ENCODE data around the gene COPZ2.

COPZ2 gene

GRCh38 chr17:48001197-48001596, 36.4 kb downstream of the COPZ2 start:
- H3K27me3 ChIP-seq (replicated peaks; ENCODE audit: control insufficient read depth, insufficient read depth, low read length, poor library complexity, severe bottlenecking), result no peaks in the 10 kb centered on the region
- no peak overlapping the region for H3K27ac ChIP-seq (ENCODE audit: insufficient read depth, low read length, poor library complexity, severe bottlenecking)
- no peaks in the 10 kb centered on the region for H3K36me3 ChIP-seq (ENCODE audit: control insufficient read depth, insufficient read depth, low read length)
- no peaks in the 10 kb centered on the region for H3K4me1 ChIP-seq (ENCODE audit: control insufficient read depth, insufficient read depth, low read length, poor library complexity, severe bottlenecking)
- no peaks in the 10 kb centered on the region for H3K9me3 ChIP-seq (ENCODE audit: control insufficient read depth, low read length)
- no peak for DNase-seq
- no peak overlapping the region for H3K4me3 ChIP-seq (ENCODE audit: insufficient read depth, low read depth, low read length, poor library complexity, severe bottlenecking)

GRCh38 chr17:47999582-47999981, 38.0 kb downstream of the COPZ2 start:
- H3K4me3 ChIP-seq (ENCODE audit: insufficient read depth, low read depth, low read length, poor library complexity, severe bottlenecking), result no peak overlapping the region
- no peaks in the 10 kb centered on the region for H3K9me3 ChIP-seq (ENCODE audit: control insufficient read depth, low read length)
- H3K4me1 ChIP-seq (ENCODE audit: control insufficient read depth, insufficient read depth, low read length, poor library complexity, severe bottlenecking), result no peaks in the 10 kb centered on the region
- no peaks in the 10 kb centered on the region for H3K36me3 ChIP-seq (ENCODE audit: control insufficient read depth, insufficient read depth, low read length)
- H3K27me3 ChIP-seq (replicated peaks; ENCODE audit: control insufficient read depth, insufficient read depth, low read length, poor library complexity, severe bottlenecking), result no peaks in the 10 kb centered on the region
- DNase-seq, result no peak
- no peak overlapping the region for H3K27ac ChIP-seq (ENCODE audit: insufficient read depth, low read length, poor library complexity, severe bottlenecking)

- H3K27me3 ChIP-seq (replicated peaks; ENCODE audit: control insufficient read depth, insufficient read depth, low read length, poor library complexity, severe bottlenecking), result no peaks in the 10 kb centered on the region
- H3K4me3 ChIP-seq (ENCODE audit: insufficient read depth, low read depth, low read length, poor library complexity, severe bottlenecking), result no peak overlapping the region
- no peak overlapping the region for H3K27ac ChIP-seq (ENCODE audit: insufficient read depth, low read length, poor library complexity, severe bottlenecking)
- no peak for DNase-seq
- H3K4me1 ChIP-seq (ENCODE audit: control insufficient read depth, insufficient read depth, low read length, poor library complexity, severe bottlenecking), result no peaks in the 10 kb centered on the region
- H3K9me3 ChIP-seq (ENCODE audit: control insufficient read depth, low read length), result no peaks in the 10 kb centered on the region
- no peaks in the 10 kb centered on the region for H3K36me3 ChIP-seq (ENCODE audit: control insufficient read depth, insufficient read depth, low read length)
Measured at GRCh38 chr17:47998044-47998443, 39.6 kb downstream of the COPZ2 start.

GRCh38 chr17:47997586-47997985, 40.0 kb downstream of the COPZ2 start:
- Histone ChIP-seq H3K27me3 (replicated peaks; ENCODE audit: control insufficient read depth, insufficient read depth, low read length, poor library complexity, severe bottlenecking) (no peaks in the 10 kb centered on the region), H3K9me3 (ENCODE audit: control insufficient read depth, low read length) (no peaks in the 10 kb centered on the region), H3K4me3 (ENCODE audit: insufficient read depth, low read depth, low read length, poor library complexity, severe bottlenecking) (no peak overlapping the region), H3K4me1 (ENCODE audit: control insufficient read depth, insufficient read depth, low read length, poor library complexity, severe bottlenecking) (no peaks in the 10 kb centered on the region), H3K27ac (ENCODE audit: insufficient read depth, low read length, poor library complexity, severe bottlenecking) (no peak overlapping the region), H3K36me3 (ENCODE audit: control insufficient read depth, insufficient read depth, low read length) (no peaks in the 10 kb centered on the region)
- no peak for DNase-seq

- no peaks in the 10 kb centered on the region for H3K9me3 ChIP-seq (ENCODE audit: control insufficient read depth, low read length)
- H3K4me3 ChIP-seq (ENCODE audit: insufficient read depth, low read depth, low read length, poor library complexity, severe bottlenecking), result no peak overlapping the region
- no peak overlapping the region for H3K27ac ChIP-seq (ENCODE audit: insufficient read depth, low read length, poor library complexity, severe bottlenecking)
- no peaks in the 10 kb centered on the region for H3K36me3 ChIP-seq (ENCODE audit: control insufficient read depth, insufficient read depth, low read length)
- no peak for DNase-seq
- no peaks in the 10 kb centered on the region for H3K27me3 ChIP-seq (replicated peaks; ENCODE audit: control insufficient read depth, insufficient read depth, low read length, poor library complexity, severe bottlenecking)
- H3K4me1 ChIP-seq (ENCODE audit: control insufficient read depth, insufficient read depth, low read length, poor library complexity, severe bottlenecking), result no peaks in the 10 kb centered on the region
Measured at GRCh38 chr17:47996201-47996600, 41.4 kb downstream of the COPZ2 start.

GRCh38 chr17:47995241-47995935, 42.2 kb downstream of the COPZ2 start:
- Histone ChIP-seq H3K27ac (ENCODE audit: insufficient read depth, low read length, poor library complexity, severe bottlenecking) (no peak overlapping the region), H3K4me3 (ENCODE audit: insufficient read depth, low read depth, low read length, poor library complexity, severe bottlenecking) (no peak overlapping the region), H3K27me3 (replicated peaks; ENCODE audit: control insufficient read depth, insufficient read depth, low read length, poor library complexity, severe bottlenecking) (no peaks in the 10 kb centered on the region), H3K36me3 (ENCODE audit: control insufficient read depth, insufficient read depth, low read length) (no peaks in the 10 kb centered on the region), H3K4me1 (ENCODE audit: control insufficient read depth, insufficient read depth, low read length, poor library complexity, severe bottlenecking) (no peaks in the 10 kb centered on the region), H3K9me3 (ENCODE audit: control insufficient read depth, low read length) (no peaks in the 10 kb centered on the region)
- no peak for DNase-seq

- Histone ChIP-seq H3K4me1 (ENCODE audit: control insufficient read depth, insufficient read depth, low read length, poor library complexity, severe bottlenecking) (no peaks in the 10 kb centered on the region), H3K27ac (ENCODE audit: insufficient read depth, low read length, poor library complexity, severe bottlenecking) (no peak overlapping the region), H3K9me3 (ENCODE audit: control insufficient read depth, low read length) (no peaks in the 10 kb centered on the region), H3K4me3 (ENCODE audit: insufficient read depth, low read depth, low read length, poor library complexity, severe bottlenecking) (no peak overlapping the region), H3K36me3 (ENCODE audit: control insufficient read depth, insufficient read depth, low read length) (no peaks in the 10 kb centered on the region), H3K27me3 (replicated peaks; ENCODE audit: control insufficient read depth, insufficient read depth, low read length, poor library complexity, severe bottlenecking) (no peaks in the 10 kb centered on the region)
- DNase-seq, result no peak
Measured at GRCh38 chr17:47994724-47995123, 42.9 kb downstream of the COPZ2 start.

GRCh38 chr17:47993964-47994363, 43.6 kb downstream of the COPZ2 start:
- no peak for DNase-seq
- Histone ChIP-seq H3K27me3 (replicated peaks; ENCODE audit: control insufficient read depth, insufficient read depth, low read length, poor library complexity, severe bottlenecking) (no peaks in the 10 kb centered on the region), H3K4me1 (ENCODE audit: control insufficient read depth, insufficient read depth, low read length, poor library complexity, severe bottlenecking) (no peaks in the 10 kb centered on the region), H3K36me3 (ENCODE audit: control insufficient read depth, insufficient read depth, low read length) (no peaks in the 10 kb centered on the region), H3K27ac (ENCODE audit: insufficient read depth, low read length, poor library complexity, severe bottlenecking) (no peak overlapping the region), H3K4me3 (ENCODE audit: insufficient read depth, low read depth, low read length, poor library complexity, severe bottlenecking) (no peak overlapping the region), H3K9me3 (ENCODE audit: control insufficient read depth, low read length) (no peaks in the 10 kb centered on the region)

GRCh38 chr17:47993031-47993564, 44.5 kb downstream of the COPZ2 start:
- Histone ChIP-seq H3K27ac (ENCODE audit: insufficient read depth, low read length, poor library complexity, severe bottlenecking) (no peak overlapping the region), H3K4me1 (ENCODE audit: control insufficient read depth, insufficient read depth, low read length, poor library complexity, severe bottlenecking) (no peaks in the 10 kb centered on the region), H3K9me3 (ENCODE audit: control insufficient read depth, low read length) (no peaks in the 10 kb centered on the region), H3K27me3 (replicated peaks; ENCODE audit: control insufficient read depth, insufficient read depth, low read length, poor library complexity, severe bottlenecking) (no peaks in the 10 kb centered on the region), H3K4me3 (ENCODE audit: insufficient read depth, low read depth, low read length, poor library complexity, severe bottlenecking) (no peak overlapping the region), H3K36me3 (ENCODE audit: control insufficient read depth, insufficient read depth, low read length) (no peaks in the 10 kb centered on the region)
- DNase-seq, result no peak

GRCh38 chr17:47992216-47992615, 45.4 kb downstream of the COPZ2 start:
- no peak overlapping the region for H3K27ac ChIP-seq (ENCODE audit: insufficient read depth, low read length, poor library complexity, severe bottlenecking)
- no peaks in the 10 kb centered on the region for H3K9me3 ChIP-seq (ENCODE audit: control insufficient read depth, low read length)
- H3K4me3 ChIP-seq (ENCODE audit: insufficient read depth, low read depth, low read length, poor library complexity, severe bottlenecking), result no peak overlapping the region
- no peak for DNase-seq
- H3K4me1 ChIP-seq (ENCODE audit: control insufficient read depth, insufficient read depth, low read length, poor library complexity, severe bottlenecking), result no peaks in the 10 kb centered on the region
- no peaks in the 10 kb centered on the region for H3K27me3 ChIP-seq (replicated peaks; ENCODE audit: control insufficient read depth, insufficient read depth, low read length, poor library complexity, severe bottlenecking)
- H3K36me3 ChIP-seq (ENCODE audit: control insufficient read depth, insufficient read depth, low read length), result no peaks in the 10 kb centered on the region

All from effector memory CD4-positive, alpha-beta T cell (primary cell).